ENCODE results near the gene GALNT17. TPM values are rescaled to one million over a fixed set of nuclear protein-coding genes. Genes with fewer than 3 reads are reported as not detected.

GALNT17 gene
- total RNA-seq, 4 donors from 2014 or later: 0.63 to 7.5 (median 3.1) TPM

DNA sequence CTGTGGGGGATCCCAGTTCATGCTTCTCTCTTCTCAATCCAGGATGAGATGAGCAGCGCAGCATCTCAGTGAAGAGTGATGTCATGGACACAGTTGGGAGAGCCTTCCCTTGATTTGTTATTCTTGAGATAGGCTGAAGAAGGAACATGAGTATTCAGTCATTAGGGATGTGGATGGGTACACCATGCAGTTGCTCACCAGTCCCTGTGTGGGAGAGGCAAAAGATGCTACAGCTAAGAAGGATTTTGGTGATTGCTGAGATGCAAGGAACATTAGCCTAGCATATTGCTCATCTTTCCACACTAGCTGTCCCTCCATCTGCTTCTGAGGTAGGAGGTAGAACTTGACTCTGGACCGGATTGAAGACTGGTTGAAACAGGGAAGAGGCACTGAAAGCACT is 179.6 kb downstream of the GALNT17 start:
- 71 to 78% methylated on average over 2 of the region's 2 CpGs for WGBS, 2 donors
- intact Hi-C loops (cut with DNase I; ENCODE audit: low total_unique reads): no loop called here
- H3K4me3 ChIP-seq (ENCODE audit: low read depth, poor library complexity, severe bottlenecking): no peak overlapping the region
- TF ChIP-seq, protein P1, sequence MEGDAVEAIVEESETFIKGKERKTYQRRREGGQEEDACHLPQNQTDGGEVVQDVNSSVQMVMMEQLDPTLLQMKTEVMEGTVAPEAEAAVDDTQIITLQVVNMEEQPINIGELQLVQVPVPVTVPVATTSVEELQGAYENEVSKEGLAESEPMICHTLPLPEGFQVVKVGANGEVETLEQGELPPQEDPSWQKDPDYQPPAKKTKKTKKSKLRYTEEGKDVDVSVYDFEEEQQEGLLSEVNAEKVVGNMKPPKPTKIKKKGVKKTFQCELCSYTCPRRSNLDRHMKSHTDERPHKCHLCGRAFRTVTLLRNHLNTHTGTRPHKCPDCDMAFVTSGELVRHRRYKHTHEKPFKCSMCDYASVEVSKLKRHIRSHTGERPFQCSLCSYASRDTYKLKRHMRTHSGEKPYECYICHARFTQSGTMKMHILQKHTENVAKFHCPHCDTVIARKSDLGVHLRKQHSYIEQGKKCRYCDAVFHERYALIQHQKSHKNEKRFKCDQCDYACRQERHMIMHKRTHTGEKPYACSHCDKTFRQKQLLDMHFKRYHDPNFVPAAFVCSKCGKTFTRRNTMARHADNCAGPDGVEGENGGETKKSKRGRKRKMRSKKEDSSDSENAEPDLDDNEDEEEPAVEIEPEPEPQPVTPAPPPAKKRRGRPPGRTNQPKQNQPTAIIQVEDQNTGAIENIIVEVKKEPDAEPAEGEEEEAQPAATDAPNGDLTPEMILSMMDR (IDR thresholded peaks at IDR 0.05): no peak
- no peak for TF ChIP-seq POLR2A (IDR thresholded peaks at IDR 0.05)
- DNase-seq (ENCODE audit: low spot score in 2 of 2): no peak

- 88 to 93% methylated on average over 3 of the region's 3 CpGs for WGBS, 2 donors
- no peak overlapping the region for H3K4me3 ChIP-seq (ENCODE audit: low read depth, poor library complexity, severe bottlenecking)
- intact Hi-C loops (cut with DNase I; ENCODE audit: low total_unique reads): no loop called here
- TF ChIP-seq POLR2A (IDR thresholded peaks at IDR 0.05): no peak
- TF ChIP-seq, protein P1 (IDR thresholded peaks at IDR 0.05): no peak
- no peak for DNase-seq (ENCODE audit: low spot score in 2 of 2)
Measured at GRCh38 chr7:71312755-71313490, 181.0 kb downstream of the GALNT17 start.

DNA sequence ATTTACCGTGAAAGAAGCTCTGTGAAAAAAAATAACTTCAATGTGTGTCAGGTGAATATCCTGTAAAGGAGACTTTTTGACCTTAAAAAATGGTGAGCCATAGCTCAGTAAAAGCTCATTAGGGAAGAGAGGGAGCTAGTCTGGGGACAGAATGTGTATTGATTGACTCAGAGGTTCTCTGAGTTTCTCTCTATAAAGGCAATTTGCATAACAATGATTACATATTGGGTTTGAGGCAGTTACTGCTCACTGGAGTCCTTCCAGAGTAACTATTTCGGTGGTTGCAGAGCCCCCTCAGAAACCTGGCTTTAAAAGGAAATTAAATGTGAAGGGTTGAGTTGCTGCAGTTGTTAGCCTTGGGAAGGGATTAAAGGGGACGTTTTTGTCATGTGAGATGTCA is 181.6 kb downstream of the GALNT17 start:
- H3K4me3 ChIP-seq (ENCODE audit: low read depth, poor library complexity, severe bottlenecking): no peak overlapping the region
- TF ChIP-seq, protein P1 (IDR thresholded peaks at IDR 0.05): no peak
- TF ChIP-seq POLR2A (IDR thresholded peaks at IDR 0.05): no peak
- intact Hi-C loops (cut with DNase I; ENCODE audit: low total_unique reads): no loop called here
- 26 to 35% methylated on average over 3 of the region's 3 CpGs for WGBS, 2 donors
- no peak for DNase-seq (ENCODE audit: low spot score in 2 of 2)

- TF ChIP-seq POLR2A (IDR thresholded peaks at IDR 0.05): no peak
- TF ChIP-seq, protein P1 (IDR thresholded peaks at IDR 0.05): no peak
- DNase-seq (ENCODE audit: low spot score in 2 of 2): no peak
- no peak overlapping the region for H3K4me3 ChIP-seq (ENCODE audit: low read depth, poor library complexity, severe bottlenecking)
- intact Hi-C loops (cut with DNase I; ENCODE audit: low total_unique reads): loop anchor here (2.0 kb wide), 1 partner anchor 22 kb away; no protein-coding TSS in a partner anchor
- WGBS, 2 donors: 83 to 84% methylated on average over 2 of the region's 2 CpGs
Measured at GRCh38 chr7:71320916-71321315, 189.0 kb downstream of the GALNT17 start.

GRCh38 chr7:71322201-71322600 is 190.3 kb downstream of the GALNT17 start:
- intact Hi-C loops (cut with DNase I; ENCODE audit: low total_unique reads): no loop called here
- DNase-seq (ENCODE audit: low spot score in 2 of 2): no peak
- no peak overlapping the region for H3K4me3 ChIP-seq (ENCODE audit: low read depth, poor library complexity, severe bottlenecking)
- WGBS, 2 donors: 61 to 71% methylated on average over 6 of the region's 6 CpGs
- TF ChIP-seq POLR2A (IDR thresholded peaks at IDR 0.05): no peak
- TF ChIP-seq, protein P1 (IDR thresholded peaks at IDR 0.05): no peak

GRCh38 chr7:71323726-71324125 is 191.8 kb downstream of the GALNT17 start:
- 74 to 76% methylated on average over 6 of the region's 6 CpGs for WGBS, 2 donors
- TF ChIP-seq POLR2A (IDR thresholded peaks at IDR 0.05): no peak
- TF ChIP-seq, protein P1 (IDR thresholded peaks at IDR 0.05): no peak
- intact Hi-C loops (cut with DNase I; ENCODE audit: low total_unique reads): no loop called here
- no peak overlapping the region for H3K4me3 ChIP-seq (ENCODE audit: low read depth, poor library complexity, severe bottlenecking)
- no peak for DNase-seq (ENCODE audit: low spot score in 2 of 2)
